ENCODE results near the gene OR8S1.

DNA sequence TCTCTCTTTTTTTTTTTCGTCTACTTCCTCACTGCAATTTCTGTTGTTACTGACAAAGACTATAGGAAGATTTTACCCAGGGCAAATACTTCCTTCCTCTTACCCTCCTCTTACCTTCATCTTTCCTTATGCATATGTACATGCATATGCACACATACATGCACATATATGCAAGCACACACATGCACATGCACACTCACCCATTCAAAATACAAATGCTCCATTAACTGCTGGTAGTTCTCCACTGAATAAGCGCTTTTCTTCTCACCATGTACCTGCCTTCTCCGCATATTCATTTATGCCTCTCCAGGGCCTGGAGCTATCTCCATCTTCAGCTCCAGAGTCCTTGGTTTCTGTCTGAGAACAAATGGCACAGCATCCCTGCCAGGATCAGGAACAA is 42.5 kb upstream of the OR8S1 start:
- TF ChIP-seq CTCF (conservative IDR thresholded peaks at IDR 0.05 in 1 of 2, IDR thresholded peaks at IDR 0.05 in 1 of 2; ENCODE audit: low read depth in 1 of 2, low read length in 2 of 2) (no peak), EZH2 (IDR thresholded peaks at IDR 0.05; ENCODE audit: low read length, missing control alignments) (no peak)
